Thymus (tissue), 11 donors: ENCODE measurements around the gene RTEL1. TPM values are rescaled to one million over a fixed set of nuclear protein-coding genes. Genes with fewer than 3 reads are reported as not detected.

Experiments
- DNase-seq, 9 donors: peaks; one replicate each; pipeline ENCODE4 v3.0.0-alpha.2; 2013; ENCODE audit warnings: low spot score in 9 of 9, low read depth in 6 of 9, missing footprints in 1 of 9
- H3K27ac ChIP-seq, 2 donors: one replicate each; pipeline ENCODE4 v1.5.1; 2013; ENCODE audit warnings: control low read depth in 1 of 2, low read depth in 1 of 2, low read length in 1 of 2, mild to moderate bottlenecking in 1 of 2, moderate library complexity in 1 of 2
- H3K27me3 ChIP-seq, 2 donors: one replicate each; pipeline ENCODE4 v1.5.1; 2013; ENCODE audit warnings: low read length in 1 of 2; ENCODE audit not compliant: control insufficient read depth in 2 of 2, insufficient read depth in 1 of 2
- H3K36me3 ChIP-seq, 2 donors: one replicate each; pipeline ENCODE4 v1.5.1; 2013; ENCODE audit warnings: low read length in 1 of 2, mild to moderate bottlenecking in 1 of 2, moderate library complexity in 1 of 2; ENCODE audit not compliant: control insufficient read depth in 2 of 2, insufficient read depth in 2 of 2
- H3K4me1 ChIP-seq, 2 donors: one replicate each; pipeline ENCODE4 v1.5.1; 2013; ENCODE audit warnings: low read length in 2 of 2; ENCODE audit not compliant: control insufficient read depth in 2 of 2, insufficient read depth in 2 of 2
- H3K4me3 ChIP-seq, 2 donors: one replicate each; pipeline ENCODE4 v1.5.1; 2013; ENCODE audit warnings: low read length in 2 of 2, control low read depth in 1 of 2, mild to moderate bottlenecking in 1 of 2
- H3K9me3 ChIP-seq, 2 donors: one replicate each; pipeline ENCODE4 v1.5.1; 2013; ENCODE audit warnings: low read length in 1 of 2, mild to moderate bottlenecking in 1 of 2; ENCODE audit not compliant: control insufficient read depth in 2 of 2, insufficient read depth in 1 of 2
- WGBS: extraction: QIAGEN DNeasy Blood & Tissue Kit; methylation state at CpG from one replicate; pipeline ENCODE4 v1.1.7; 2013; 5-methylcytosine and 5-hydroxymethylcytosine counted together
- polyA plus RNA-seq: library from polyadenylated mRNA; stranded (reverse); fragments of 200-250 nt; gene quantifications from one replicate; pipeline ENCODE4 v1.2.3, GENCODE V29; 2013
- total RNA-seq: library from RNA; stranded (reverse); fragments of 120-200 nt; gene quantifications from one replicate; pipeline ENCODE4 v1.2.4, GENCODE V29; 2013
- donor health status: healthy.

RTEL1 gene
- total and polyA plus RNA-seq, 2 donors = 8.1 to 18.8 TPM

DNA sequence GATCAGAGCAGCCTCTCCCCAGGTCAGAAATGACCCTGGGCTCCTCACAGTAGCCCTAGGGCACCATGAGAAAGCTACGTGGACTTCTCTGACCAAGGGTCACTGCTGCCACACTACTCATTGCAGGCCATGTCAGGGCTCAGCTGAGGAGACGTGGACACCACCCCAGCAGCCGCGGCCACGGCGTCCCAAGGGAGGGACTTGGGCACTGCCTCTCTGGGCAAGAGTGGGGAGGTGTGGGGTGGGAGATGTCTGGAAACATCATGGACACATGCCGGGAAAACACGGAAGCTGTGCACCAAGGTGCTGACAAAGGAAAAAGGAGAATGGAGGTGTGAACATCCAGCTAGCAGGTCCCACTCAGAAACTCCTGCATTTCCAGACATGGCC is 40.2 kb upstream of the RTEL1 start:
- Histone ChIP-seq H3K36me3 (peaks cover 52% of the 10 kb centered on the region in 2 donors), H3K27ac (no peak overlapping the region), H3K9me3 (peaks cover 0 to 5% of the 10 kb centered on the region in 2 donors), H3K4me1 (no peaks in the 10 kb centered on the region), H3K27me3 (no peaks in the 10 kb centered on the region), H3K4me3 (no peak overlapping the region)
- no peak for DNase-seq
- 99% methylated on average over 8 of the region's 8 CpGs for WGBS

- no peaks in the 10 kb centered on the region for H3K4me1 ChIP-seq
- H3K36me3 ChIP-seq = peaks cover 52% of the 10 kb centered on the region in 2 donors
- H3K27ac ChIP-seq = no peak overlapping the region
- DNase-seq = no peak
- no peaks in the 10 kb centered on the region for H3K27me3 ChIP-seq
- 92% methylated on average over 11 of the region's 11 CpGs for WGBS
- H3K9me3 ChIP-seq = peaks cover 0 to 5% of the 10 kb centered on the region in 2 donors
- H3K4me3 ChIP-seq = no peak overlapping the region
These were observed 39.7 kb upstream of the RTEL1 start for GRCh38 chr20:63618291-63618980.

GRCh38 chr20:63619086-63619485 is 39.0 kb upstream of the RTEL1 start:
- Histone ChIP-seq H3K4me1 (no peaks in the 10 kb centered on the region), H3K36me3 (peaks cover 48 to 52% of the 10 kb centered on the region in 2 donors), H3K27ac (no peak overlapping the region), H3K27me3 (no peaks in the 10 kb centered on the region), H3K9me3 (peaks cover 0 to 5% of the 10 kb centered on the region in 2 donors), H3K4me3 (no peak overlapping the region)
- DNase-seq = no peak
- WGBS = 98% methylated on average over 16 of the region's 16 CpGs

- no peak for DNase-seq
- peaks cover 0 to 5% of the 10 kb centered on the region in 2 donors for H3K9me3 ChIP-seq
- 92% methylated on average over 13 of the region's 13 CpGs for WGBS
- H3K4me1 ChIP-seq = no peaks in the 10 kb centered on the region
- peaks cover 48 to 52% of the 10 kb centered on the region in 2 donors for H3K36me3 ChIP-seq
- H3K27me3 ChIP-seq = no peaks in the 10 kb centered on the region
- no peak overlapping the region for H3K4me3 ChIP-seq
- no peak overlapping the region for H3K27ac ChIP-seq
These were observed 38.6 kb upstream of the RTEL1 start for GRCh38 chr20:63619505-63619904.

DNA sequence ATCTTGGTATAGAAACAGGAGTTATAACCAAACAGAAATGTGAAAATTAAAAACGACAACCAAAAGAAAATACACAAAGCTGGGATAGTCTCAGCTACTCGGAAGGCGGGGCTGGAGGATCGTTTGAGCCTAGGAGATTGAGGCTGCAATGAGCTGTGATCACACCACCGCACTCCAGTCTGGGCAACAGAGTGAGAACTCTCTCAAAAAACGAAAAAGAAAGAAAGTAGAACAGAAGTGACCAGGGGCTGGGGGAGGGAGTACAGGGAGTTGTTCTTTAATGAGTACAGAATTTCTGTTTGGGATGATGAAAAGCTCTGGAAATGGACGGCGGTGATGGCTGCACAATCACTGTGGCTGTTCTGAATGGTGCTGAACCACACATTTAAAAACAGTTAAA is 37.1 kb upstream of the RTEL1 start:
- no peaks in the 10 kb centered on the region for H3K9me3 ChIP-seq
- H3K27me3 ChIP-seq = no peaks in the 10 kb centered on the region
- peaks cover 36 to 41% of the 10 kb centered on the region in 2 donors for H3K36me3 ChIP-seq
- no peak overlapping the region for H3K27ac ChIP-seq
- H3K4me3 ChIP-seq = no peak overlapping the region
- 96% methylated on average over 8 of the region's 8 CpGs for WGBS
- DNase-seq = no peak
- H3K4me1 ChIP-seq = peaks cover 5 to 8% of the 10 kb centered on the region in 2 donors

GRCh38 chr20:63622096-63622495 is 36.0 kb upstream of the RTEL1 start:
- over 99% methylated on average over 4 of the region's 4 CpGs for WGBS
- H3K9me3 ChIP-seq = no peaks in the 10 kb centered on the region
- no peak for DNase-seq
- H3K27ac ChIP-seq = no peak overlapping the region
- peaks cover 26 to 32% of the 10 kb centered on the region in 2 donors for H3K36me3 ChIP-seq
- H3K4me1 ChIP-seq = peaks cover 6 to 9% of the 10 kb centered on the region in 2 donors
- H3K4me3 ChIP-seq = no peak overlapping the region
- no peaks in the 10 kb centered on the region for H3K27me3 ChIP-seq

- Histone ChIP-seq H3K9me3 (no peaks in the 10 kb centered on the region), H3K4me1 (peaks cover 6 to 9% of the 10 kb centered on the region in 2 donors), H3K4me3 (no peak overlapping the region), H3K36me3 (peaks cover 20 to 25% of the 10 kb centered on the region in 2 donors), H3K27me3 (no peaks in the 10 kb centered on the region), H3K27ac (no peak overlapping the region)
- WGBS = 91% methylated on average over 14 of the region's 14 CpGs
- no peak for DNase-seq
These were observed 35.4 kb upstream of the RTEL1 start for GRCh38 chr20:63622732-63623131.

DNA sequence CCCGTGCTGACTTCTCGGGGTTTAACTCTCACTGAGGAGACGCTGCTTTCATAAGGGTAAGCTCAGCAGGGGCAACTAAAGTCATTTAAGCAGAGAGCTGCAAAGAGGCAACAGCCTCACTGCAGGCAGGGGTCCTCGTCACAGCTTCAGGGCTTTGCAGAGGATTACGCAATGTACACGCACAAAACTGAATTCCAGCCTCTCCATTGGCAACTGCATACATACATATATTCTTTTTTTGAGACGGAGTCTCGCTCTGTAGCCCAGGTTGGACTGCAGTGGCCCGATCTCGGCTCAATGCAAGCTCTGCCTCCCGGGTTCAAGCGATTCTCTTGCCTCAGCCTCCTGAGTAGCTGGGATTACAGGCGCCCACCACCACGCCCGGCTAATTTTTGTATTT is 33.6 kb upstream of the RTEL1 start:
- Histone ChIP-seq H3K9me3 (no peaks in the 10 kb centered on the region), H3K36me3 (peaks cover 3 to 14% of the 10 kb centered on the region in 2 donors), H3K27ac (peak overlapping the region in 1 of 2 donors; percentile 5), H3K4me1 (peaks cover 14 to 19% of the 10 kb centered on the region in 2 donors), H3K27me3 (no peaks in the 10 kb centered on the region), H3K4me3 (no peak overlapping the region)
- 94% methylated on average over 15 of the region's 15 CpGs for WGBS
- DNase-seq = peak in 1 of 9 donors; percentile 23

- Histone ChIP-seq H3K9me3 (no peaks in the 10 kb centered on the region), H3K4me1 (peaks cover 14 to 19% of the 10 kb centered on the region in 2 donors), H3K4me3 (peak overlapping the region; percentile 60 to 77), H3K36me3 (peaks cover 3 to 7% of the 10 kb centered on the region in 2 donors), H3K27me3 (no peaks in the 10 kb centered on the region), H3K27ac (peak overlapping the region; percentile 66 to 96)
- WGBS = 23% methylated on average over 36 of the region's 36 CpGs
- peak in 1 of 9 donors; percentile 40 for DNase-seq
These were observed 32.2 kb upstream of the RTEL1 start for GRCh38 chr20:63625771-63626423.
